ENCODE measurements around the gene DEPDC5.

- no peak for TF ChIP-seq CTCF (IDR thresholded peaks at IDR 0.05; ENCODE audit: insufficient read depth, low read length)
- no peak for TF ChIP-seq POLR2AphosphoS5 (IDR thresholded peaks at IDR 0.05; ENCODE audit: low read depth)
- TF ChIP-seq REST (IDR thresholded peaks at IDR 0.05; ENCODE audit: insufficient replicate concordance, low read depth): no peak
- no peak for TF ChIP-seq GABPA (IDR thresholded peaks at IDR 0.05; ENCODE audit: low read depth)
These were observed 202.5 kb downstream of the DEPDC5 start for GRCh38 chr22:31956360-31956759.
